ENCODE measurements around the gene PPIP5K1.

The PPIP5K1 gene

GRCh38 chr15:43484455-43484854, 105.6 kb downstream of the PPIP5K1 start:
- no peak for DNase-seq
